RCC 7860 (cell line): ENCODE measurements around the gene ABHD10.
A peak's percentile ranks its signal among the peaks of the same experiment; 100 is the strongest.

Experiments used
- DNase-seq: peaks from one replicate; pipeline ENCODE4 v3.0.0-alpha.2; 2015; ENCODE audit warnings: low spot score
- FAIRE-seq: peaks from 2 replicates; lab custom pipeline; 2012; peaks lifted over from hg19 to GRCh38; lab: Jason Lieb, UNC

The ABHD10 gene

DNA sequence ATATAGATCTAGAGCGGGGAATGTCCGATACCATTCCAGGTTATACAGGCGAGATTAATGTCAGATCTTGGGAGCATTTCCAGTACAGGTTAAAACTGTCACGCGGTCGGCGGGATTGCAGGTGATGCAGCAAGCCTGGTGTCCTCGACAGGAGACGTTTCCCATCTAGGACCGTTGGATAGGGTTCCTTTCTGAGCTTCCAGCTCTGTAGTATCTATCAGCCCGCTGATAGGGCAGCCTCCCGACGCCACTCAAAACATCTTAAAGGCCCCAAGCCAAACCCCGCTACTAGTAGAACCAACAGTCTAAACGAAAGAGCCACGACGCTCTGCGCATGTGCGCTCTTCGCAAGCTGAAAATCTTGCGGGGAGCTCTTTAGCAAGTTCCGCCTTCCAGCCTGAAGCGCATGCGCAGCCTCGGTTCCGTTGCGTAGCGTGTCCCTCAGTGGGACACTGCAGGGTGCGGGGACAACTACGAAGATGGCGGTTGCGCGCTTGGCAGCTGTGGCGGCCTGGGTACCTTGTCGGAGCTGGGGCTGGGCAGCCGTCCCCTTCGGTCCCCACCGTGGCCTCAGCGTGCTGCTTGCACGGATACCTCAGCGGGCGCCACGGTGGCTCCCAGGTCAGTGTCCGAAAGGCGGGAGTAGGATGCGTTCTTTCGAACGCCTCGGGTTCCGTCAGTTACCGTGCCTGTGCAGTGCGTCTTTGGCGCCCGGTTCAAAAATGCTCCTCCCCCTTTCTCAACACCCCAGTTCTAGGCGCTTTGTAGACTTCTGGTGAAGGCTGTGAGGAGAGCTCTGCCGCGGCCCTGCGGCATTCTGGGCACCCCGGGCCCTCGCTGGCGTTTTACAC is at the start of gene ABHD10:
Gene ABHD10, plus strand, starts transcription at position 444 of the 851 bp plus-strand sequence. Its CDS starts 36 bp downstream, at position 480.
- peak; percentile 96 for DNase-seq
- FAIRE-seq: peak; percentile 90

DNA sequence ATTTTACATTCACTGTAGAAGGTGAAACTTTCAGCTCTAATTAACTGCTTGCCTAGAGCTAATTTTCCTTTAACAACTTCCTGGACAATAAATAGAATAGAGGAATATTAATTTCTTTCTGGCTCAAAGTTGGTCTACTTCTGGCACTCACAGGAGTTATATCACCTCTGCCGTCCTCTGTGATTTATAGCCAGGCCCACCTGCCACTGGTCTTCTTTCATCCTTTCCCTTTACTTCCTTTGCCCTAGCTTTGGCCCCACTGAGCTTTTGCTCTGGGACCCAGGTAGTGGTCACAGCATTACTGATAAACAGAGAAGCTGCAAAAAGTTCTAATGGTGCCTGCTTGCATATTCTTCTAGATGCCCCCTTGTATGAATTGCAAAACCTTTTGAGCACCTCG is 49.3 kb upstream of the ABHD10 start:
- FAIRE-seq: no peak
- no peak for DNase-seq

DNA sequence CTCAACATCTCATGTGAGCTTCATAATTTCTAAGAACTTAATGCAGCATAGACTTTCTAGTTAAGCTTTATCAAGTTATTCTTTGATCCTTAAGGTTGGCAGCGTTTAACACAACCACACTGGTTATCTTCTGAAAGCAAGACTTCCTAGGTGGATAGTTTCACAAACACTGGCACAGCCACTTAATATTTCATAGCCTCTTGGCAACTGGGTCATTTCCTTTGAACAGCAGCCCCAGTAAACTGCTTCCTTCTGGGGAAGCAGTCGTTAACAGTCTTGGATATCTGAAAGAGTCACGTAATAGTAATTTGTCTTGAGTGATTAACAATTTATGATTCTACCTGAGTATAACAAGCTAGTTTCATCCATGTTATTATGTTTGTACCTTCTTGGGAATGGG is 45.9 kb upstream of the ABHD10 start:
- DNase-seq (no peak), FAIRE-seq (no peak)

DNA sequence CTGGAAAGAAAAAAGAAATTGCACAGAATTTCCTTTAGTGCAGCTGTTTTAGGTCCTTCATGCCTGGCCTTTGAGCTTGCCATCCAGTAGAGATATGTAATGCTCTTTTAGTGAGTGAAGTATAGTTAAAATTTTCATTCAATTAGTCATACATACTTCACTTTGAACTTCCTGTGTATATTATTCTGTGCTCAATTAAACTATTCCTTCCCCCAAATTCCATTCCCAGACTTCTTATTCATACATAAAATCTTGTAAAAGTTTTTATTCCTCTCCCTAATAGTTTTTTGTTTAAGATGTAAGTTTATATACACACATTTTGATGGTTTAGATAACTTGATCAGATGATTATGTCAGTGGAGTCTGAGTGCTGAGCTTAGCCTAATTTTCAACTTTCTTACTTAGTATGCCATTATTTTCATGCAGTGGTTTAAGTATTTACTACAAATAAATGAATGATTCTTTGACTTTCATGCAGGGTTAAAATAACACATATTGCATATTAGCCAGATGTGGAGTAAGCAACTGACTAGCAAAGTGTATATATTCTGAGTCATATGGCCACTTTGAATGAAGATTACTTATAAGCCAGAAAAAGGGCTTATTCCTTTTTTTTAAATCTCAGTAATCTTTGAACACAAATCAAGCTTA is 42.5 kb upstream of the ABHD10 start:
- peak; percentile 91 for FAIRE-seq
- DNase-seq: peak; percentile 81

DNA sequence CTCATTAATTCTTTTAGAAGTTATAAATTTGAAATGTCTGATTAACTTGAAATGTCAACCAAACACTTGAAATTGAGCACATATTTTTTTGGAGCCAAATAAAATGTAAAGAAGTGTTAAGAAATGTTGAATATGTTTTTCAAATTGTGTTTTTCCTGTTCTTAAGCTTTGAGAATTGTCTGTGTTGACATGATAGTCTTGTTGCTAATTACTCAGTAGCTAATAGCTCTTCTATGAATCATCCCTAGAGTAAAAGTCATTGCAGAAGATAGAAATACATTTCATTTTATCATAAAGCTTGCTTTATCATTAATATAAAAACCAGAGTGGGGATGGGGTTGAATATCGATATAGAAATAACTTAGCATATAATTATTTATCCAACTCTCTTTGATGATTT is 41.9 kb upstream of the ABHD10 start:
- FAIRE-seq (no peak), DNase-seq (peak; percentile 14)

DNA sequence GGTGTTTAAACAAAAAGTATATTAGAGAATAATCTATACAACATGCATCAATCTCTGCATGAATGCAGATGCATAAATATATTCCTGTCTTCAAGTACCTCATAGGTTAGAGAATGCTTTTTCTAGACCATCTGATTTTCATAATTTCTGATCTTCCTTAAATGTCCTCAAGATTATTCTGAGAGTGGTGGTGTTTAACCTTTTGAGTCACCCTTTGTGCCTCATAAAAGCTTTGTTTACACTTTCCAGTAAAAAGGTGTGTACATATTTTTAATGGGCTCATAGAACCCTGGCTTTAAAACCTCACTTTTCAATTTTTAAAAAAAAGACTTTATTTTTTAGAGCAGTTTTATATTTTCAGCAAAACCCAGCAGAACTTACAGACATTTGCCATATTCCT is 41.0 kb upstream of the ABHD10 start:
- DNase-seq (no peak), FAIRE-seq (no peak)

DNA sequence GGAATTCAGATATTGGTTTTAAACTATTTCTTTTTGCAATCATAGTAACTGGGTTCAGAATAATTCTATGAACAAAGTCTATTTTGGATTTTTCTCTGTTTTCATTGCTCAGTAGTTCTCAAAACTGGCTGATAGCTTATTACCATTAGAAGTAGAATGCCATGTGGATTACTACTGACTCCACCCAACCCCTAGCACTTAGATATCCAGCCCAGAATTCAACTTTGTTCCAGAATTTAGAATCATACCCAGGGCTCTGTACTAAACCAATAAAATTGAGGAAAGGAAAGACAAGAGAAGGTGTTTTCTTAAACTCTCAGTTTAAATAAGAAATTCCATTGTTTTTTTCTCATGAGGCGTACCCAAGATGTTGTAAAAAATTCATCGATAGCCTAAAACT is 39.0 kb upstream of the ABHD10 start:
- FAIRE-seq: no peak
- DNase-seq: no peak

DNA sequence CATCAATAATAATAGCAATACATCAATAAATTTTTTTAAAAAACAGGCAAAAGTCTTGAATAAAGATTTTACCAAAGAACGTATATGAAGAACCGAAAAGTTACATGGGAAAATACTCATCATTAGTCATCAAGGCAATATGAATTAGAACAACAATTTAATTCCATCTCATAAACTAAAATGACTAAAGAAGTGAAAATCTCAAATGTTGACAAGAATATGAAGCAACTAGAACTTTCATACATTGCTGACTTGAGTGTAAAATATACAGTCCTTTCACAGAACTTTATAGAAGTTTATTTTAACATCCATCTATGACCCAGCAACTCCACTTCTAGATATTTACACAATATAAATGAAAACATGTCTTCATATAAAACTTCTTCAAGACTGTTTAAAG is 35.3 kb upstream of the ABHD10 start:
- DNase-seq: no peak
- FAIRE-seq: peak; percentile 27

DNA sequence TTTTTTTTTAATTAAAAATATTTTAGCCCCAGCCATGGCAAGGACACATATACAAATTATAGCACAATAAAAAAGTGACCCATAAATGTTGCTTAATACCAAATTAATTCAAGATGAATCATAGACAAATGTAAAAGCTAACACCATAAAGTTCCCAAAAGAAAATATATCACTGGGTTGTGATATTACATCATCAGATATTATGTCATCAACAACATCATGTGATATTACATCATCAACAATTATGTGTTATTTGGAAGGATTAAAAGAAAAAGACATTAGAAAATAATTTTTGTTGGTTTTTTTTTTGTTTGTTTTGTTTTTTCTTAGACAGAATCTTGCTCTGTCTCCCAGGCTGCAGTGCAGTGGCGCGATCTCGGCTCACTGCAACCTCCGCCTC is 34.5 kb upstream of the ABHD10 start:
- no peak for DNase-seq

DNA sequence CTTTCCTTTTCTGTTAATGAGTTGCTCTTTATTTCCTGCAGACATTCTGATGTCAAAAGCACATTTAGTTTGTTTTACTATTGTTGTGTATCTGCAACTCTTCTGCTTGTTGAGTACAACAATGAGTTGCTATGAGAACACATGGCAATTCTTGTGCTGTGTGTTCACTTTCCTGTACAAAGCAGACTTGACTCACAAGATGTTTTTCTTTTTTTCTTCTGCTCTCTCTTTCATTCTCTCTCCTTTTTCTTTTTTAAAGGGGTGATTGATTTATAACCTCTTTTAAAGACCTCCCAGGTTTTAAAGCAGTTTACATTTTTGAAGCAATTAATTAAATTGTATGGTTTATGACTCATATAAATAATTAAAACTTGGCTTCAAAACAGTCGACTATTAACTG is 31.6 kb upstream of the ABHD10 start:
- no peak for DNase-seq
- no peak for FAIRE-seq

More for the DNA sequence above, 34.5 kb upstream of the ABHD10 start:
- FAIRE-seq: no peak

DNA sequence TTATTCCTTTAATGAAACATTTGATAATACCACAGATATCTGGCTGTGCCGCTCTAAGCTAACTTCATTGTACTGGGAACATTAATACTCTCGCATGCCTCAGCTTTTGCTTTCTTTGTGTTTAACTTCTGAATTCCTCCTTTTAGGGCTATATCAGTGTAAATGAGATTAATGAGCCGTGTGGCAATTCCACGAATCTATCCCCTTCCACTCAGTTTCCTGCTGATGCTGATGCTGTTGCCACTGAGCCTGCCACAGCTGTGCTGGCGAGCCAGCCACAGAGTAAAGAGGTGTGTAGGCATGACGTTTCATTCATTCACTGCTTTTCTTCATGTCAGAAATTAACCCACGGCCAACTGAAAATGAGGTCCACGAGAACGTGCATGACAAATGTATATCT is 30.0 kb upstream of the ABHD10 start:
- DNase-seq: no peak
- no peak for FAIRE-seq

DNA sequence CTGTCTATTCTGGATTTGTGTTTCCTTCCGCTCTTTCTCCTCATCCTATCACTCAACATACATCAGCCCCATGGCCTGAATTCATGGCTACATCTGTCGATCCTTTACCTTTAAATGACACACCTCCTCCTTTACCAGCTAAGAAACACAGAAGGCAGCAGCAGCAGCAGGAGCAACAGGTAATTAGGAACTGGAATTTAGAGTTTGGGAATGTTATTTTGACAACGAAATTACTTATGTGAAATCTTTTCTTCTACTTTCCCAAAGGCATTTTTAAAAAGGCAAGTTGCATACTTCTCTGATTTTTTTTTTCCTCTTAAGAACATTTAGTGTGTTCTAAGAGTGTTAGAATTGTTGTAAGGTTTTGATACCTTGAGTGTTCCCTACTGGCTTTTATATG is 29.1 kb upstream of the ABHD10 start:
- no peak for FAIRE-seq

DNA sequence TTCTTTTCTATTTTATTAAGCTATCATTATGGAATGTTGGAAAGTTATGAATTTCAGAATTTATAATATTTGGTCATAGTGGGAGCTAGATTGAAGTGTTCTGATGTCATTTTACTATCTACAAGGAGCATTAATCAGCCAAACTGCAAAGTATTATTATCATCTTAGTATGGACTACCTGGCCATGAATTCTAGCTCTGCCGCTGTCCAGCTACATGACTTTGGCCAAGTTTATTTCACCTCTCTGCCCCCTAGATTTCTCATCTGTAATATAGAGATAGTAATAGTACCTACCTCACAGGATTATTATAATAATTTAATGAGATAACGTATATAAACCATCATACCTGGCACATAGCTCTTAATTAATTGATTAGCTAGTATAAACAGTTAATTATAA is 27.8 kb upstream of the ABHD10 start:
- FAIRE-seq: no peak

More for the DNA sequence above, 29.1 kb upstream of the ABHD10 start:
- DNase-seq: no peak

DNA sequence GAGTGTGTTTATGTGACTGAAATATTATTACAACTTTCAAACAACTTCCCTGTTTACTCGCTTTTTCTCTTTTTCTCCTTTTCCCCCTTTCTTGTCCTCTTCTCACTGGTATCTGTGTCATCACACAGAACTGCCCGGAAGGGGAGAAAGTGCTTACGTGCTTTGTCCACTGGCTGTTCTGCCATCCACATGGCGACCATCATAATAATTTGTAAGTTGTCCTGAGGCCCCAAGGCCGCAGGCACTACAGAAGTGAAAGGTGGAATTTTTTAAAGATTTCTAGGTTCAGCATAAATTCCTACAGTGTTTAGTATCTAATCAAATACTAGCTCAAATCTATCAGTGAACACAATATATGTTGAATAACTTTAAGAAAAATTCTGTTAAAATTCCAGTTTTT is 26.7 kb upstream of the ABHD10 start:
- no peak for FAIRE-seq
- no peak for DNase-seq

More for the DNA sequence above, 27.8 kb upstream of the ABHD10 start:
- DNase-seq: no peak

DNA sequence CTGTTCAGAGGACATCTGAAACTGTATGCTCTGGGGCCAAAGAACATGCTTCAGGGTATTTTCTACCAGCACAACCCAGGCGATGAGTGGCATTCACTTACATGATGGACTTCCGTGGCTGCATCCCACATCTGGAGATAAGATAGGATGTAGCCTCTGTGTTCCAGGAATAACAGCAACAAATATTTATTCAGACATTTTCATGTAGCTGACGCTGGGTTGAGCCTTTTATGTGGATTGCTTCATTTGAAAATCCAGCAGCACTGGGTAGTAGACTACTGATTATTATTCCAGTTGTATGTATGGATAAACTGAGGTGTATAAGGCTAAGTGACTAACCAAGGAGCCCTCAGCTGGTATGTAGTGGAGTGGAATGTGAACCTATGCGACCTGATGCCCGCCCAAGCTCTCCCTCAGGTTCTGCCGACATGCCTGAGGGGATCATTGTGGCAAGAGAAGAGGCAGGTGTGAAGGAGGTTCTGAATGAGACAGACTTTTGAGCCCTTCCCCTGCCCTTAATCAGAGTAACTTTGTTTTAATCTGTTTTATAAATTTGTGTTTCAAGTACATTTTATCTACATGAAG is 25.9 kb upstream of the ABHD10 start:
- FAIRE-seq: no peak
- no peak for DNase-seq

DNA sequence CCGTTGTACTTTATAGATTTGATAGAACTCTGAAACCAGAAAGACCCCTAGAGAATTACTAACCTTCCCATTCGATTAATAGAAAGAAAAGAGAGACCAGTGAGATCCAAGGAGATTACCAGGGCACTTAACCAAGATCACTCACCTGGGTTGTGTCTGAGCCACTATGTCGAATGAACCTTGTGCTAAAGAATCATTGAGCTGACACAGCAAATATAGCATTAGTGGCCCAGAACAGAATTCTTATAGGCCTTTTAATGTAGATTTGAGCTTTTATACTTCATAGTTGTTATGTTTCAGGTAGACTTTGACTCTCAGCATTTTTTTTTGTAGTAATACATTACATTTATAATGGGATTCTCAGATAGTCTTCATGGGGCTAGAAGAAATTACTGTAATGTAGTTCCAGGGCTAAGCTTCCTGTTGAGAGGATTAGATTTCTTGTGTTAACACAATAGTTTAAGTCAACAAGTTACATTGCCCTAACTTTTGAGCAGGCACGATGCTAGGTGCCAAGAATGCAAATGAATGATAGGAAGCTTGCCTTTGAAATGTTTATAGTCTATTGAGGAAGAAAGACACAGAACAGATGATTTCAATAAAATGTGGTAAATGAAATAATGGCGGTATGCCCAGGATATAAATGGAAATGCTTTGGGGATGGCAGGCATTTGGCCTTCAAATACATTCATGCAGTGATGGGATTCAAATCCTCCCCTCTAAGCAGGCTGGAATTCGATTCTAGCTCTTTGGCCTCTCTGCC is 24.4 kb upstream of the ABHD10 start:
- FAIRE-seq (no peak), DNase-seq (no peak)

DNA sequence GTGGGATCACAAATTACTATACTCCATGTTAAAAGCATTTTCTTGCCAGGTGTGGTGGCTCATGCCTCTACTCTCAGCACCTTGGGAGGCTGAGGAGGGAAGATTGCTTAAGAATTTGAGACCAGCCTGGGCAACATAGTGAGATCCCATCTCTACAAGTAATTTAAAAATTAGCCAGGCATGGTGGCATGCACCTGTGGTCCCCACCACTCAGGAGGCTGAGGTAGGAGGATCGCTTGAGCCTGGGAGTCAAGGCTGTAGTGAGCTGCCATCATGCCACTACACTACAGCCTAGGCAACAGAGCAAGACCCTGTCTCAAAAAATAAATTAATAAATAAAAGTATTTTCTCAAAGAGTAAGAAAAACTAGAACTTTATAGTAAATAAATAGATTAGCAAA is 22.9 kb upstream of the ABHD10 start:
- FAIRE-seq (no peak), DNase-seq (no peak)

DNA sequence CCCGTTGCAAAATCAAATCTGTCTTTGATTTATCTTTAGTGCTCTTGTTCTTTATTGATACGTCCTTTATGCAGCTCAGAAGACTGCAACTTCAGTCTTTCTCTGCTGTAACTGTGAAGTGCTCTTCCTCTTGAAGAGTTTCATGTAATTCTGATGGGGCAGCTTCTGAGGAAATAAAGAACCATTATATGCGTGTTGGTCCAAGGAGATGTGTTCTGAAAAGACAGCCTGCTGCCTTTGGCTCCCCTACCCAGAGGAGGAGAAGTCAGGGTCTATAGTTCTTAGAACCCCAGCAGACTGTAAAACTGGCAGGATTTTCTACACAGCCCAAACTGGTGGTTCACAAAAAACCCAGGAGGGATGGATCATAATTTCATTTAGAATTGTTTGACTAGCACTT is 22.4 kb upstream of the ABHD10 start:
- FAIRE-seq (no peak), DNase-seq (no peak)

DNA sequence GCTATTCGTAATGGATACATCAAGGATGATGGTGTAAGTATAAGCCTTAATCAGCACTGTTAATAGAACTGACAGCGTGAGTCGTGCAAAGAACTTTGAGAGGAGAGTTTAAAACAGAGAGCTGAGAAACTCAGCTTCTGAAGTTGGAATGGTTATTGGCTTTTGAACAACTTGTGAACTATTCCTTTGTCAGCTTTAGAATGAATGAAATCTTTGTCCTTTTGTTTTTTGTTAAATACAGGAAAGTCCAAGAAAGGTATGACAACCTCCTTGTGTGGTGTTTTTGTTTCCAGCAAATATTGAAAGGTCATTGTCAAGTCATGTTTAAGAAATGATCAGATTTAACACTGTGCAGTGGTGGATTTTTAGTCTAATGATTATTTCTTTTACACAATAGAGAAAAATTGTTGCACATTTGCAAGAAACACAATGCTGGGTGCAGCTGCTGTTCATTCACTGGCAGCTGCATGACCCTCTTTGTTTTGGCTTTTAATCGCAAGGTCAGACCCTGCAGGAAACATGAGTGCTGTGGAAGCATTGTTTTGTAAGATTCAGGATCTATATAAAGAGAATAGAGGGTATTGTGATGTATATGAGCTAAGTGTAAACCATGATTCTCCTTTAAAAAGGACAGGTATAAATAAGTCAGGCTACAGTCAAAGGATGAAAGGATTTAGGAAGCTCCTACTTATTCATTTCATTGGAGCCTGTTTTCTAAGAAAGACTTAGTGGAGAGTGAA is 21.7 kb upstream of the ABHD10 start:
- FAIRE-seq: no peak
- DNase-seq: no peak

DNA sequence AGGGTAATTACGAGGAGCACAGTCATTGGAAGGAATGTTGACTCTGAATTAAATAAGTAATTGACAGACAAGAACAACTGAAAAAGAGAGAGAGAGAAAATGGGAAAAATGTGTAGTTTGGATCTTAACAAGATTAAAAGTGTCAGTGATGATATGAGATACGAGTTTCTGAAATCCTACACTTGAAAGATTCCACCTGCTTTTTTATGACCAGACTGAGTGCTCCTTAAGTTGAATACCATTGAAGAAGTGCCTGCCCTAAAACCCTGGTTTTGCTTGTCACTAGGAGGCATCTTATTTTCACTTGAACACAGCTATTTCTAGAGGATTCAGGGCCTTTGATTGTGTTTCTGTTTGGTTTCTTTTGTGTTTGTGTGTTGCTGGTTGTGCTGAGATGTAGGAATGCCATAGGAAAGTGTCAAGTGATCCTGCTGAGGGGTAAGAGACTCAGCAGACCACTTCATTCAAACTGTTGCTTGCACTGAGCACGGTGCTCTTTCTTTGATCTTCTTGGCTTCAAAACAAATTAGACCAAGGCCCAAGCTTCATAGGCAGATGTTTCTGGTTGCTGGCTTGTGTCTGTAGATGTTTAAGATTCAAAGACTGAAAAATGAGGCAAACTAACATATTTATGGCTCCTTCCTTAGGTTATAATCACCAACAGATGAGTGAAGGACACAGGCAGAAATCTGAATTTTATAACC is 17.2 kb upstream of the ABHD10 start:
- no peak for DNase-seq
- no peak for FAIRE-seq
